Measurements from ENCODE around the gene PNKD.

The PNKD gene

DNA sequence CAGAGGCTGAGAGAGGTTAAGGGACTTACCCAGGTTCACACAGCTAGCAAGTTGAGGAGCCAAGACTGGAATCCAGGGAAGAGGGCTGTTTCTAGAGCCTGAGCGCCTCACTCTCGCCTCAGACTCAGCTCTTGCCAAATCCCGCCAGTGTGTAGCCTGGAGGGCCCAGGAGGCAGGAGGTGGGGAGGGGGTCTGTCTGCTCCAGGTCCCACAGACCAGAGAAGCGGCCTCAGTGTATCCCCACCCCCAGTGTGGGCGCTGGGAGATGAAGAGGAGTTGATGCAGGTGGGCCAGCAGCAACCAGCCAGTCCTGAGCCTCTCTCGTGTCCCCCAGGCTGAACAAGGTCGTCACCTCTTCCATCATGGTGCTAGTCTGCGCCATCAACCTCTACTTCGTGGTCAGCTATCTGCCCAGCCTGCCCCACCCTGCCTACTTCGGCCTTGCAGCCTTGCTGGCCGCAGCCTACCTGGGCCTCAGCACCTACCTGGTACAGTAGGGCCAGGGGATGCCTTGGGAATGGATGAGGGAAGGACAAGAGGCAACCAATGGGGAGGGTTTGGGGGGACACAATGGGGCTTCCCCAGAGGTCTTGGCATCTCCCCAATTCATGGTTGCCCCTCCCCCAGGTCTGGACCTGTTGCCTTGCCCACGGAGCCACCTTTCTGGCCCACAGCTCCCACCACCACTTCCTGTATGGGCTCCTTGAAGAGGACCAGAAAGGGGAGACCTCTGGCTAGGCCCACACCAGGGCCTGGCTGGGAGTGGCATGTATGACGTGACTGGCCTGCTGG lies 124.2 kb downstream of the PNKD start:
- TF ChIP-seq, protein P1, sequence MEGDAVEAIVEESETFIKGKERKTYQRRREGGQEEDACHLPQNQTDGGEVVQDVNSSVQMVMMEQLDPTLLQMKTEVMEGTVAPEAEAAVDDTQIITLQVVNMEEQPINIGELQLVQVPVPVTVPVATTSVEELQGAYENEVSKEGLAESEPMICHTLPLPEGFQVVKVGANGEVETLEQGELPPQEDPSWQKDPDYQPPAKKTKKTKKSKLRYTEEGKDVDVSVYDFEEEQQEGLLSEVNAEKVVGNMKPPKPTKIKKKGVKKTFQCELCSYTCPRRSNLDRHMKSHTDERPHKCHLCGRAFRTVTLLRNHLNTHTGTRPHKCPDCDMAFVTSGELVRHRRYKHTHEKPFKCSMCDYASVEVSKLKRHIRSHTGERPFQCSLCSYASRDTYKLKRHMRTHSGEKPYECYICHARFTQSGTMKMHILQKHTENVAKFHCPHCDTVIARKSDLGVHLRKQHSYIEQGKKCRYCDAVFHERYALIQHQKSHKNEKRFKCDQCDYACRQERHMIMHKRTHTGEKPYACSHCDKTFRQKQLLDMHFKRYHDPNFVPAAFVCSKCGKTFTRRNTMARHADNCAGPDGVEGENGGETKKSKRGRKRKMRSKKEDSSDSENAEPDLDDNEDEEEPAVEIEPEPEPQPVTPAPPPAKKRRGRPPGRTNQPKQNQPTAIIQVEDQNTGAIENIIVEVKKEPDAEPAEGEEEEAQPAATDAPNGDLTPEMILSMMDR (IDR thresholded peaks at IDR 0.05; ENCODE audit: insufficient read depth, low read length, poor library complexity, severe bottlenecking), result no peak
- no peak for DNase-seq (ENCODE audit: extremely low read depth, insufficient read length)
- H3K36me3 ChIP-seq (ENCODE audit: control insufficient read depth, insufficient read depth, low read length), result no peaks in the 10 kb centered on the region
- no peak overlapping the region for H3K4me3 ChIP-seq (replicated peaks; ENCODE audit: low read depth, low read length)
- H3K27me3 ChIP-seq (replicated peaks; ENCODE audit: control insufficient read depth, insufficient read depth, low read length), result no peaks in the 10 kb centered on the region

- no peaks in the 10 kb centered on the region for H3K27me3 ChIP-seq (replicated peaks; ENCODE audit: control insufficient read depth, insufficient read depth, low read length)
- no peak for DNase-seq (ENCODE audit: extremely low read depth, insufficient read length)
- TF ChIP-seq, protein P1 (IDR thresholded peaks at IDR 0.05; ENCODE audit: insufficient read depth, low read length, poor library complexity, severe bottlenecking), result no peak
- H3K4me3 ChIP-seq (replicated peaks; ENCODE audit: low read depth, low read length), result no peak overlapping the region
- no peaks in the 10 kb centered on the region for H3K36me3 ChIP-seq (ENCODE audit: control insufficient read depth, insufficient read depth, low read length)
These were observed 124.7 kb downstream of the PNKD start for GRCh38 chr2:218395090-218395444.

DNA sequence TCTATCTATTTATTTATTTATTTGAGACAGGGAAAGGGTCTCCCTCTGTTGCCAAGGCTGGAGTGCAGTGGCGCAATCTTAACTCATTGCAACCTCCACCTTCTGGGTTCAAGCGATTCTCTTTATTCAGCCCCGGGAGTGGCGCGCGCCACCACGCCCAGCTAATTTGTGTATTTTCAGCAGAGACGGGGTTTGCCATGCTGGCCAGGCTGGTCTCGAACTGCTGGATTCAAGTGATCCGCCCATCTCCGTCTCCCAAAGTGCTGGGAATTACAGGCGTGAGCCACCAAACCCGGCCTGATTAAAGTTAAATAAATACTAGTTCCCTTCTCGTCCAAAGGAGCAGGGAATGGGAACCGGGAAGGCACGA lies 125.1 kb downstream of the PNKD start:
- TF ChIP-seq, protein P1 (IDR thresholded peaks at IDR 0.05; ENCODE audit: insufficient read depth, low read length, poor library complexity, severe bottlenecking), result no peak
- H3K36me3 ChIP-seq (ENCODE audit: control insufficient read depth, insufficient read depth, low read length), result no peaks in the 10 kb centered on the region
- DNase-seq (ENCODE audit: extremely low read depth, insufficient read length), result no peak
- no peaks in the 10 kb centered on the region for H3K27me3 ChIP-seq (replicated peaks; ENCODE audit: control insufficient read depth, insufficient read depth, low read length)
- peak overlapping the region; percentile 48 for H3K4me3 ChIP-seq (replicated peaks; ENCODE audit: low read depth, low read length)

DNA sequence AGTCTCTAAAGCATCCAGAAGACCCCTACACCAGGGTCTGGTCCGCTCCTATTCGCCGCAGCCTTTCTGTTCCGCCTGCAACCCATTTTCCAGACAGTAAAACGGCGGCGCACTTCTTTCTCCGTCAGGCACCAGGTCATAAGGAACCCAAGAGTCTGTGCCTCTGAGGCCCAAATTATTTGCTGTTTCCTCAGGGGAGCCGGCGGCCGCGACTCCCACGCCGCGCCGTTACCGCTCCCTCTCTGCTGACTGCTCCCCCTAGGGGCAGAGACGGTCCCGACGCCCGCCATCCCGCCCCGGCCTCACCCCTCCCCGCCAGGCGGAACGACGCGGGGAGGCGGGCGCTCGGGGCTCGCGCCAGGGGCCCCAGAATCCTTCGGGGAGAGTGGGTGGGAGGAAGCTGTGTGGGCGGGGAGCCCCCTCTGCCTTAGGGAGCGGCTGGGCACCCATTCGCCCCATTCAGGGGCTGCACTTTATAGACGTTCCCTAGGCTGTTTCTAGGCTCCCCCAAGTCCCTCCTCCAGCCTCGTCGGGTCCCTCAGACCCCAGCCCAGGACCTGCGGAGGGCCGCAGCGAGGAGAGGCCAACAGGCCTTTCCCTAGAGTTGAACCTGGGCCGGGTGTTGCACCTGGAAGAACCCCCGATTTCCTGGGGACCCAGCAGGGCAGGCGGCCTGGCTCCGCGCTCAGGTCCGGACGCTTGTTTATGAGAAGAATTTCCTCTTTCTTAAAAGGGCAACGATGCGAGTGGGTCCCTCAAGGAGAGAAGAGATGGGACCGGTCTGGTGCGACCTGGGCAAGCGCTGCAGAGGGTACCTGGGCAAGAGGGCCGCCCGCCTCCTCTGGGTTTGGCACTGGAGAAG lies 125.7 kb downstream of the PNKD start:
- peak; percentile 98 for DNase-seq (ENCODE audit: extremely low read depth, insufficient read length)
- TF ChIP-seq, protein P1 (IDR thresholded peaks at IDR 0.05; ENCODE audit: insufficient read depth, low read length, poor library complexity, severe bottlenecking), result peak; percentile 83
- Histone ChIP-seq H3K27me3 (replicated peaks; ENCODE audit: control insufficient read depth, insufficient read depth, low read length) (no peaks in the 10 kb centered on the region), H3K36me3 (ENCODE audit: control insufficient read depth, insufficient read depth, low read length) (no peaks in the 10 kb centered on the region), H3K4me3 (replicated peaks; ENCODE audit: low read depth, low read length) (peak overlapping the region; percentile 78)

Data from GM06990 (cell line).